ENCODE results near the gene ARMC9.

The ARMC9 gene

DNA sequence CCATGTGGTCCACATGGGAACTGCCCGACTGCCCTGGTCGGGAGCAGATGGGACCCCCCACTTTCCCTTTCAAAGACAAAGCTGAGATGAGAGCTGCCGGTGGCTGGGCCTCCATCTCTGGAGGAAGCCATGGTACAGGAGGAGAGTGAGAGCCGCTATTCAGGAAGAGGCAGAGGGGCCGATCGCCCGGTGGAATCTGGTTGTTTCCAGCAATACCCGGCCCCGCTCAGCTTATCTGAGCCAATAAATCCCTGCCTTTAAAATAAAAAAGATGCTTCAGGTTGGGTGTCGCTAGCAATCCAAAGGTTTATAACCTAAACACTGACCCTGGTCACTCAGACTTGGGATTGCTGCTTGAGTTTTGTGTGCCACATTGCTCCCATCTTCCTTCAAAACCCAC lies 181.9 kb downstream of the ARMC9 start:
- Histone ChIP-seq H3K9ac (no peak overlapping the region), H3K4me2 (no peak overlapping the region), H3K4me1 (peaks cover 32% of the 10 kb centered on the region), H4K20me1 (no peaks in the 10 kb centered on the region), H3K36me3 (no peaks in the 10 kb centered on the region), H3K27me3 (no peaks in the 10 kb centered on the region), H3K27ac (no peak overlapping the region), H3K9me3 (peaks cover 8% of the 10 kb centered on the region), H3K4me3 (no peak overlapping the region)
- no peak for TF ChIP-seq Cebpa-rat (IDR thresholded peaks at IDR 0.05)

DNA sequence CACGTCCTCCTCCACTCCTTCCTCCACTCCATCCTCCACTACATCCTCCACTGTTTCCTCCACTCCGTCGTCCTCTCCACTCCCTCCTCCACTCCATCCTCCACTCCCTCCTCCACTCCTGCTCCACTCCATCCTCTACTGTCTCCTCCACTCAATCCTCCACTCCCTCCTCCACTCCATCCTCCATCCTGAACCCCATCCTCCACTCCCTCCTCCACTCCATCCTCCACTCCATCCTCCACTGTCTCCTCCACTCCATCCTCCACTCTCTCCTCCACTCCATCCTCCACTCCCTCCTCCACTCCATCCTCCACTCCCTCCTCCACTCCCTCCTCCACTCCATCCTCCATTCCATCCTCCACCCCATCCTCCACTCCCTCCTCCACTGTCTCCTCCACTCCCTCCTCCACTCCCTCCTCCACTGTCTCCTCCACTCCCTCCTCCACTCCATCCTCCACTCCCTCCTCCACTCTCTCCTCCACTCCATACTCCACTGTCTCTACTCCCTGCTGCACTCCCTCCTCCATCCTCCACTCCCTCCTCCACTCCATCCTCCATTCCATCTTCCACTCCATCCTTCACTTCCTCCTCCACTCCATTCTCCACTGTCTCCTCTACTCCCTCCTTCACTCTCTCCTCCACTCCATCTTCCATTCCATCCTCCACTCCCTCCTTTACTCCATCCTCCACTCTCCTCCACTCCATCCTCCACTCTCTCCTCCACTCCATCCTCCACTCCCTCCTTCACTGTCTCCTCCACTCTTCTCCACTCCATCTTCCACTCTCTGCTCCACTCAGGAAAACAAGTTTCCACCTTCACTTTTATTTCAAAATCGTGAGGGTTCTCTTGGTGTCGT lies 182.8 kb downstream of the ARMC9 start:
- no peaks in the 10 kb centered on the region for H4K20me1 ChIP-seq
- no peak for TF ChIP-seq Cebpa-rat (IDR thresholded peaks at IDR 0.05)
- H3K4me1 ChIP-seq = peaks cover 41% of the 10 kb centered on the region
- H3K27ac ChIP-seq = no peak overlapping the region
- H3K36me3 ChIP-seq = no peaks in the 10 kb centered on the region
- no peak overlapping the region for H3K4me3 ChIP-seq
- no peaks in the 10 kb centered on the region for H3K27me3 ChIP-seq
- H3K9me3 ChIP-seq = peaks cover 16% of the 10 kb centered on the region
- H3K4me2 ChIP-seq = no peak overlapping the region
- H3K9ac ChIP-seq = no peak overlapping the region

DNA sequence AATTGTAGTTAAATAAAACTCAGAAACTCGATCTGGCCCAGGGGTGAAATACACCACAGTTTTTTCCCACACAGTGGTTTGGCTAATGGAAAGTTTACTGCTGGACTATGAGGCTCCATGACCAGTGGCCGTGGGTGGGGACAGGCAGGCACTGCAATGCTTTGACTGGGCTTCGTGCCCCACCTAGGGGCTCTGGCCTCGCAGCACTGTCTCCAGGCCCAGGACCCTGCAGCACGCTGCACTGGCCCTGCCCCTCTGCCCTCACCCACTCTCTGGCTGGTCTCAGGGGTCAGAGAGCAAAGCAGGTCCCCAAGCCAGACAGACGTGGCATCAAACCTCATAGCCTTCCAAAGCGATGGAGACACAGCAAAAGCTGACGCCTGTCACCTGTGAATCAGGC lies 183.7 kb downstream of the ARMC9 start:
- no peak overlapping the region for H3K4me3 ChIP-seq
- peaks cover 50% of the 10 kb centered on the region for H3K4me1 ChIP-seq
- no peaks in the 10 kb centered on the region for H4K20me1 ChIP-seq
- H3K36me3 ChIP-seq = no peaks in the 10 kb centered on the region
- no peak overlapping the region for H3K9ac ChIP-seq
- H3K27ac ChIP-seq = peak overlapping the region; percentile 6; the same call in 1 of the 2 replicates
- no peaks in the 10 kb centered on the region for H3K27me3 ChIP-seq
- no peak overlapping the region for H3K4me2 ChIP-seq
- no peak for TF ChIP-seq Cebpa-rat (IDR thresholded peaks at IDR 0.05)
- peaks cover 16% of the 10 kb centered on the region for H3K9me3 ChIP-seq

DNA sequence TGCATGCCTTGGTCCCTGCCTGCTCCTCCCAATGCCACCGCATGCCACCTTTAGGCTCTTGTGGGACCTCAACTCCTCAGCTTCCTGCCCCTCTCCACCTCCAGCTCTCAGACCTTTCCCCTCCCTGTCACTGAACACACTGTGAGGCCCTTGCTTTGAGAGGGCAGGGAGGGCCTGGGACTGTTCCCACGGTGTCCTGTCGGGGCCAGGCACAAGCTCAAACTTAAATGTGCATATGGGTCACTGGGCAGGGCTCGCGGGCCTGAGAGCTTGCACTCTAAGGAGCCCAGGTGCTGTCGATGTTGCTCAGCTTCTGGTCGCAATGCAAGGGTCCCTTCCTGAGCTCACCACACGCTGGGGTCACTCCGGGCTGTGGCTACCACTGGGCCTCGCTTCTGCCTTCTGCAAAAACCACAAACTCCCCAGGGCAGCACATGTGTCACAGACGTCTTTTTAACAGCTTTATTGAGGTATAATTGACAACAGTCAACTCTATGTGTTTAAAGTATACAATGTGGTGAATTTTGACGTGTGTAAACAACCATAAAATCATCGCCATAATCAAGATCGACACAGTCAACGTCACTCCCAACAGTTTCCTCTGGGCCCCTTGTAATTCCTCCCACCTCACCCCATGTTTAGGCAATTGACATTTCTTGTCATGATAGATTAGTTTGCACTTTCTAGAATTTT lies 185.1 kb downstream of the ARMC9 start:
- no peak for TF ChIP-seq Cebpa-rat (IDR thresholded peaks at IDR 0.05)
- peak overlapping the region; percentile 71 for H3K4me2 ChIP-seq
- peak overlapping the region; percentile 69 for H3K27ac ChIP-seq
- no peaks in the 10 kb centered on the region for H3K27me3 ChIP-seq
- no peak overlapping the region for H3K4me3 ChIP-seq
- H3K36me3 ChIP-seq = no peaks in the 10 kb centered on the region
- H3K4me1 ChIP-seq = peaks cover 58% of the 10 kb centered on the region
- H3K9me3 ChIP-seq = peaks cover 16% of the 10 kb centered on the region
- H4K20me1 ChIP-seq = no peaks in the 10 kb centered on the region
- H3K9ac ChIP-seq = no peak overlapping the region; the same call in 1 of the 2 replicates

DNA sequence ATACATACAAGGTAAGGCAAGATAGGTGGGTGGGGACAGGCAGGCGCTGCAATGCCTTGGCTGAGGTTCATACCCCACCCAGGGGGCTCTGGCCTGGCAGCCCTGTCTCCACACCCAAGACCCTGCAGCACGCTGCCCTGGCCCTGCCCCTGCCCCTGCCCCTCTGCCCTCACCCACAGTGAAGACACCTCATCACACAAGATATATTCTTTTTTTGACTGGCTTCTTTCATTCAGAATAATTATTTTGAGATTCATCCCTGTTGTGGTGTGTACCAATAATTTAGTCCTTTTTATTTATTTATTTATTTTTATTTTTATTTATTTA lies 185.6 kb downstream of the ARMC9 start:
- H3K36me3 ChIP-seq = no peaks in the 10 kb centered on the region
- peaks cover 16% of the 10 kb centered on the region for H3K9me3 ChIP-seq
- H3K9ac ChIP-seq = no peak overlapping the region; the same call in 1 of the 2 replicates
- H3K4me3 ChIP-seq = no peak overlapping the region
- H3K27me3 ChIP-seq = no peaks in the 10 kb centered on the region
- no peak for TF ChIP-seq Cebpa-rat (IDR thresholded peaks at IDR 0.05)
- peak overlapping the region; percentile 69 for H3K27ac ChIP-seq
- peaks cover 62% of the 10 kb centered on the region for H3K4me1 ChIP-seq
- no peaks in the 10 kb centered on the region for H4K20me1 ChIP-seq
- H3K4me2 ChIP-seq = peak overlapping the region; percentile 71

DNA sequence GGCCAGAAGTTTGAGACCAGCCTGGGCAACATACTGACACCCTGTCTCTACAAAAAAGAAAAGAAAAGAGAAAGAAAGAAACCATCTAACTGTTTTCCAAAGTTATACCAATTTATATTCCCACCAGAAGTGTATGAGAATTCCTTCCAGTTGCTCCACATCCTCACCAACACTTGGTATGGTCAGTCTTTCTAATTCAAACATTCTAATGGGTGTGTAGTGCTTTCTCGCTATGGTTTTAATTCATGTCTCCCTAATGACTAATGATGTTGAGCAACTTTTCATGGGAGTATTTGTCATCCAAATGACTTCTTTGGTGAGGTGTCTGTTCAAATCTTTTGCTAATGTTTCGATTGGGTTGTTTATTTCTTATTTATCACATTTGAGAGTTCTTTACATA lies 186.5 kb downstream of the ARMC9 start:
- no peaks in the 10 kb centered on the region for H3K36me3 ChIP-seq
- H3K9ac ChIP-seq = no peak overlapping the region
- no peaks in the 10 kb centered on the region for H4K20me1 ChIP-seq
- no peak overlapping the region for H3K4me3 ChIP-seq
- H3K27ac ChIP-seq = no peak overlapping the region
- H3K4me2 ChIP-seq = no peak overlapping the region
- peaks cover 71% of the 10 kb centered on the region for H3K4me1 ChIP-seq
- TF ChIP-seq Cebpa-rat (IDR thresholded peaks at IDR 0.05) = no peak
- no peaks in the 10 kb centered on the region for H3K27me3 ChIP-seq
- peaks cover 16% of the 10 kb centered on the region for H3K9me3 ChIP-seq

DNA sequence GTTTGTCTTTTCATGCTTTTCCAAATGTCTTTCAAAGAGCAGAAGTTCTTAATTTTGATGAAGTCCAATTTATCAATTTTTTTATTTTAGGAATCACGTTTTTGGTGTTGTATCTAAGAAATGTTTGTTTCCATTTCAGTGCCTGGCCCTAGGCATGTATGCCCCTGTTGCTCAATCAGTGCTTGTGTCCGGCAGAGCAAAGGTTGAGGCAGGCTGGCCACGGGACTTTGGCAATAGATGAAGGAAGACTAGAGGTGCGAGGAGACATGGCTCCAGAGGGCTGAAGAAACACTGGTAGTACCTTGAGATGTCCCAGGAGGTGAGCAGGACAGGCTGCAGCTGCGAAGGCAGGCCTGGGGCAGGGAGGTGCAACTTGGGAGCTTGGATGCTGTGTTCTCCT lies 187.0 kb downstream of the ARMC9 start:
- Histone ChIP-seq H3K27ac (peak overlapping the region; percentile 14; the same call in 1 of the 2 replicates), H3K9me3 (peaks cover 16% of the 10 kb centered on the region), H3K4me3 (no peak overlapping the region), H3K4me1 (peaks cover 75% of the 10 kb centered on the region), H3K36me3 (no peaks in the 10 kb centered on the region), H3K27me3 (no peaks in the 10 kb centered on the region), H4K20me1 (no peaks in the 10 kb centered on the region), H3K4me2 (no peak overlapping the region), H3K9ac (no peak overlapping the region)
- no peak for TF ChIP-seq Cebpa-rat (IDR thresholded peaks at IDR 0.05)

DNA sequence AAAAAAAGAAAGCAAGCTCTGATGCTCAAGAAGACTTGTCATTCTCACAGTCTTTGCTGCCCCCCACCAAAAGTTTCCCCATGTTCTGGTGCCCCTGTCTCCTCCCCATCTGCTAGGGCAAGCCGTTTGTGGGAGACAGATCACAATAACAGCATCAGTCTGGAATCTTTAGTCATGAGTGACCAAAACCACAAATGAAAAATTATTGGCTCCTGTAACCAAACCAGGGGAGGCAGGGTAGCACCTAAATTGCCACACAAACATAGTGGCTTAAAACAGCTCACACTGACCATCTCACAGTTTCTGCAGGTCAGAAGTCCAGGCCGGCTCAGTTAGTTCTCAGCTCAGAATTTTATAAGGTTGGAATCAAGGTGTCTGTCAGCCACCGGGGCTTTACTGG lies 188.0 kb downstream of the ARMC9 start:
- no peaks in the 10 kb centered on the region for H3K27me3 ChIP-seq
- peak overlapping the region; percentile 14 for H3K27ac ChIP-seq
- peaks cover 16% of the 10 kb centered on the region for H3K9me3 ChIP-seq
- peak overlapping the region; percentile 42 for H3K4me2 ChIP-seq
- H3K36me3 ChIP-seq = no peaks in the 10 kb centered on the region
- H3K9ac ChIP-seq = no peak overlapping the region
- H4K20me1 ChIP-seq = no peaks in the 10 kb centered on the region
- no peak overlapping the region for H3K4me3 ChIP-seq
- peaks cover 85% of the 10 kb centered on the region for H3K4me1 ChIP-seq
- TF ChIP-seq Cebpa-rat (IDR thresholded peaks at IDR 0.05) = no peak

DNA sequence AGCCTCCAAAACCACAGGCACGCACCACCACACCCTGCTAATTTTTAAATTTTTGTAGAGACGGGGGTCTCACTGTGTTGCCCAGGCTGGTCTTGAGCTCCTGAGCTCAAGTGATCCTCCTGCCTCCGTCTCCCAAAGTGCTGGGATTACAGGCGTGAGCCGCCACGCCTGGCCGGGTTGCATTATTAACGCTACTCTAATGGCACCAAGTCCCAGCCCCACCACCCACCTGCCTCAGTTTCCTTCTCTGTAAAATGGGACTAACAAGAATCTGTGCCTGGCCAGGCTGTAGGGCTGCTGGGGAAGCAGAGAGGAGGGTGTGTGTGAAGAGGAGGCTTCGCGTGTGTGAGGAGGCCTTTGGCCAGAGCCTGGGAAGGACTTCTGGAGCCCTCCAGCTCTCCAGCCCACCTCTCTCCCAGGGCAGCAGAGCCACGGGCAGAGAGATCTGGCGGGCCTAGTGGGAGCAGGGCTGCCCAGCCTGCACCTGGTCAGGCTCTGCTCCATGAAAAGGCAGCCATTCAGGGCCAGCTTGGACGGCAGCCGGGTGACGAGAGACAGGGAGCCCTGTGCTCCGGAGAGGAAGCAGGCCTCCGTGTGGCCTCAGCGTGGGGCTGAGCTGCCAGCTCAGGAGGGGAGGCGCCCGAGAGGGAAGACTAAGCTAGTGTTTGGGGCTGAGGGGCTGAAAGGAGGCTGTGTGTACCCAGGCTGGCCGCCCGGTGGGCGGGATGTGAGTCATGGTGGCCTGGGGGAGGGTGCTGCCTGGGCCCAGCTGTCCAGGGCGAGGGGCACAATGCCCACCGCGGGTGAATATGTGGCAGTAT lies 189.7 kb downstream of the ARMC9 start:
- Histone ChIP-seq H3K4me3 (no peak overlapping the region), H3K9ac (0 out of 2 replicates have a peak overlapping the region, but pooled peaks have one; percentile 45), H3K4me2 (peak overlapping the region; percentile 84), H3K4me1 (peaks cover 96% of the 10 kb centered on the region), H4K20me1 (no peaks in the 10 kb centered on the region), H3K27ac (peak overlapping the region; percentile 76), H3K36me3 (no peaks in the 10 kb centered on the region), H3K9me3 (peaks cover 16% of the 10 kb centered on the region), H3K27me3 (no peaks in the 10 kb centered on the region)
- TF ChIP-seq Cebpa-rat (IDR thresholded peaks at IDR 0.05) = no peak

Data from BLaER1 (cell line).